ENCODE measurements around the gene ATXN8OS.

The ATXN8OS gene

GRCh38 chr13:70173598-70173959 is 66.0 kb downstream of the ATXN8OS start:
- no peak overlapping the region for H4K5ac ChIP-seq (ENCODE audit: low read length)
- H3K79me1 ChIP-seq (ENCODE audit: low read length): no peaks in the 10 kb centered on the region
- no peak overlapping the region for H3K23ac ChIP-seq (ENCODE audit: low read length)
- H2AK5ac ChIP-seq (ENCODE audit: low read length): no peak overlapping the region
- H3K9ac ChIP-seq (ENCODE audit: low read length): no peak overlapping the region
- H4K8ac ChIP-seq (ENCODE audit: low read depth, low read length): no peak overlapping the region
- H2BK120ac ChIP-seq (ENCODE audit: low read depth, low read length): no peak overlapping the region
- H3K56ac ChIP-seq (ENCODE audit: low read length): no peak overlapping the region
- WGBS (ENCODE audit: extremely low coverage, insufficient coverage, low lambda C conversion rate): no CpG with 5 or more reads among the region's 1 CpG
- H3K79me2 ChIP-seq (ENCODE audit: control insufficient read depth, insufficient read depth, low read length): no peaks in the 10 kb centered on the region
- H3K36me3 ChIP-seq (ENCODE audit: control insufficient read depth, insufficient read depth, low read length): no peaks in the 10 kb centered on the region
- H3K27me3 ChIP-seq (ENCODE audit: insufficient read depth, low read length, poor library complexity): no peaks in the 10 kb centered on the region
- no peak overlapping the region for H2BK15ac ChIP-seq (replicated peaks; ENCODE audit: low read depth)
- H3K4ac ChIP-seq (ENCODE audit: low read depth, low read length): no peak overlapping the region
- DNase-seq: peak; percentile 31
- no peak overlapping the region for H3K27ac ChIP-seq (ENCODE audit: low read depth, low read length)
- H3K4me1 ChIP-seq (ENCODE audit: control insufficient read depth, low read depth, low read length): no peaks in the 10 kb centered on the region
- H3K4me2 ChIP-seq (ENCODE audit: low read length): no peak overlapping the region
- no peak overlapping the region for H3K4me3 ChIP-seq (ENCODE audit: low read length)
- no peak overlapping the region for H2BK5ac ChIP-seq (ENCODE audit: low read length)
- H3K18ac ChIP-seq (ENCODE audit: low read length): no peak overlapping the region

GRCh38 chr13:70178346-70178745 is 70.7 kb downstream of the ATXN8OS start:
- Histone ChIP-seq H3K9ac (ENCODE audit: low read length) (no peak overlapping the region), H3K18ac (ENCODE audit: low read length) (no peak overlapping the region), H3K56ac (ENCODE audit: low read length) (no peak overlapping the region), H2BK15ac (replicated peaks; ENCODE audit: low read depth) (no peak overlapping the region), H2BK5ac (ENCODE audit: low read length) (no peak overlapping the region), H2BK120ac (ENCODE audit: low read depth, low read length) (no peak overlapping the region), H3K79me1 (ENCODE audit: low read length) (no peaks in the 10 kb centered on the region), H3K4me3 (ENCODE audit: low read length) (no peak overlapping the region), H3K27ac (ENCODE audit: low read depth, low read length) (no peak overlapping the region), H4K5ac (ENCODE audit: low read length) (no peak overlapping the region), H3K36me3 (ENCODE audit: control insufficient read depth, insufficient read depth, low read length) (no peaks in the 10 kb centered on the region), H3K27me3 (ENCODE audit: insufficient read depth, low read length, poor library complexity) (no peaks in the 10 kb centered on the region), H3K4me2 (ENCODE audit: low read length) (no peak overlapping the region), H2AK5ac (ENCODE audit: low read length) (no peak overlapping the region), H3K79me2 (ENCODE audit: control insufficient read depth, insufficient read depth, low read length) (no peaks in the 10 kb centered on the region), H3K4ac (ENCODE audit: low read depth, low read length) (no peak overlapping the region), H3K4me1 (ENCODE audit: control insufficient read depth, low read depth, low read length) (no peaks in the 10 kb centered on the region), H3K23ac (ENCODE audit: low read length) (no peak overlapping the region), H4K8ac (ENCODE audit: low read depth, low read length) (no peak overlapping the region)
- DNase-seq: no peak
- no CpG with 5 or more reads among the region's 1 CpG for WGBS (ENCODE audit: extremely low coverage, insufficient coverage, low lambda C conversion rate)
